Endothelial cell of umbilical vein (primary cell): ENCODE data around the gene MTERF4.
"Not testable (repeated sequence)": the region's sequence is repeated elsewhere in the genome, so short reads cannot be mapped to it uniquely, and the experiment has no call there.

Experiments
- CTCF ChIP-seq, 2 donors: IDR thresholded peaks; 1 replicate in 1 of 2; 2 replicates in 1 of 2; pipeline ENCODE4 v1.5.1; 2011; ENCODE audit warnings: low read length in 2 of 2, mild to moderate bottlenecking in 2 of 2, moderate library complexity in 2 of 2, control low read depth in 1 of 2, inconsistent platforms in 1 of 2, low read depth in 1 of 2; ENCODE audit not compliant: insufficient read depth in 1 of 2; ENCODE audit errors: extremely low read depth in 1 of 2
- EZH2 ChIP-seq: IDR thresholded peaks from 2 replicates; pipeline ENCODE4 v1.6.1; 2012; ENCODE audit warnings: borderline replicate concordance, low read depth, mild to moderate bottlenecking, moderate library complexity, low read length, inconsistent platforms; ENCODE audit not compliant: severe bottlenecking
- JUN ChIP-seq: IDR thresholded peaks from 2 replicates; pipeline ENCODE4 v1.6.1; 2011; ENCODE audit warnings: borderline replicate concordance, low read depth; ENCODE audit not compliant: insufficient read length, insufficient read depth
- MYC ChIP-seq: IDR thresholded peaks from one replicate; pipeline ENCODE4 v1.6.1; 2011; ENCODE audit warnings: mild to moderate bottlenecking, low read depth, low read length
- POLR2A ChIP-seq: IDR thresholded peaks from 2 replicates; pipeline ENCODE4 v1.6.1; 2012; ENCODE audit warnings: low read depth, mild to moderate bottlenecking, control low read depth, low read length
- POLR2AphosphoS5 ChIP-seq: IDR thresholded peaks from 2 replicates; pipeline ENCODE4 v1.6.1; 2012; ENCODE audit warnings: low read depth, mild to moderate bottlenecking, control low read depth, low read length, moderate library complexity; ENCODE audit not compliant: insufficient read depth
- TF ChIP-seq, protein P1 (sequence below): IDR thresholded peaks from 2 replicates; pipeline ENCODE4 v1.6.1; 2011; ENCODE audit not compliant: insufficient read depth, insufficient read length

GRCh38 chr2:241104611-241105010 lies 2.5 kb upstream of the MTERF4 start:
- not testable (repeated sequence) for TF ChIP-seq POLR2AphosphoS5; MYC; CTCF (IDR thresholded peaks at IDR 0.05; ENCODE audit: extremely low read depth in 1 of 2, insufficient read depth in 1 of 2, low read depth in 1 of 2, low read length in 2 of 2); EZH2; JUN; POLR2A
- TF ChIP-seq, protein P1, sequence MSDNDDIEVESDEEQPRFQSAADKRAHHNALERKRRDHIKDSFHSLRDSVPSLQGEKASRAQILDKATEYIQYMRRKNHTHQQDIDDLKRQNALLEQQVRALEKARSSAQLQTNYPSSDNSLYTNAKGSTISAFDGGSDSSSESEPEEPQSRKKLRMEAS, result not testable (repeated sequence)
